Measurements from ENCODE around the gene PPP1R12C.
"Not testable (repeated sequence)": the region's sequence is repeated elsewhere in the genome, so short reads cannot be mapped to it uniquely, and the experiment has no call there.

PPP1R12C gene

DNA sequence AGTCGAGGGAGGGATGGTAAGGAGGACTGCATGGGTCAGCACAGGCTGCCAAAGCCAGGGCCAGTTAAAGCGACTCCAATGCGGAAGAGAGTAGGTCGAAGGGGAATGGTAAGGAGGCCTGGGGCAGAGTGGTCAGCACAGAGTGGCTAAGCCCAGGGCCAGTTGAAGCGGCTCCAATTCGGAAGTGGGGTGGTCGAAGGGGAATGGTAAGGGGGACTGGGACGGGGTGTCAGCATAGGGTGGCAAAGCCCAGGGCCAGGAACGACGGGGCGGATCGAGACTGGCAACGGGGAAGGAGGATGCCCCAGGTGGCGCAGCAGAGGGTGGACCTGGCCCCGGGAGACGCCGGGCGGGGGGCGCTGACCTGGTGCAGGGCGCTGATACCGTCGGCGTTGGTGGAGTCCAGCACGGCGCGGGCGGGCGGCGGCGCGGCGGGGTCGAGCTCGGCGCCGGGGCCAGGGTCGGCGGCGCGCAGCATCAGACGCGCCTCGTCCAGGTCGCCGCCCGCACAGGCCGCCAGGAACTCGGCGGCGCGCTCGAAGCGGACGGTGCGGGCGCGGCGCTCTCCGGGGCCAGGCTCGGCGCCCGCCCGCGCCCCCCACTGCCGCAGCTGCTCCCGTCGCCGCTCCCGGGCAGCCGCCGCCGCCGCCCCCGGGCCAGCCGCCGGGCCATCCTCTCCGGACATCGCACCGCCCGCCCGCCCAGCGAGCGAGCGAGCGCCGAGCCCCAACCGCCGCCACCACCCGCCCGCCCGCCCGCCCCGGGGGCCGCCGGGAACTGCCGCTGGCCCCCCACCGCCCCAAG is at the start of gene PPP1R12C:
PPP1R12C (minus strand) TSS at position 779 of the 804 bp plus-strand sequence; CDS start at position 685, 94 bp downstream.
- no peak for DNase-seq (ENCODE audit: low read depth)

DNA sequence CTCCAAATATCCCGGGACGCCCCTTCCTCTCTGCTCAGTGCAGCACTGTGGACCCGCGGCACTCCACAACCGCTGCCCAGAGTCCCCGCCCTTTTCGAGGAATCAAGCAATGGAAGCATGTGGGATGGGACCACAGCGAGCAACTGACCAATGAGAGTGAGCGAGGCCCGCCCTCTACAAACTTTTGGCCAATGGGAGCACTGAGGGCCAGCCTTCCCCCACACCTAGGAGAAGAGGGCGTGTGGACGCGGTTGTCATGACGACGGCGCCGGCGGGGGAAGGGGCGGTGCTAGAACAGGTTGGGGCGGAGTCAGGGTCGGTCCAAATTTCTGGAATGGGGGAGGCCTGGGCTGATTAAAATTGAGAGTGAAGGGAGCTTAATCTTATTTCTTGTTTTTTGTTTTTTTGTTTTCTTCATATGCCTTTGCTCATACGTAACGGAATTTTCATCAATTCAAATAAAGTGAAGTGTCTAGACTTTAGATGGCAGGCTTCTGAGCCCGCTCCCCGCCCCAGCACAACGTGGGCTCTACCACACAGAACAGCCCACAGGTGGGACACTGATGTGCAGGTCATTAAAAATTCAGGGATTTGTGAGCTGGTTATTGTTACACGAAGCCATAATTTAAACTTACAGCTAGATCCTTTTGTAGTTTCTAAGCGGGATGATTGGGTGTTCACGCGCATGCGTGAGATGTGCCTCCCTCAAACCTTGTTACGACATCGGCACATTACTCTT is 49.3 kb upstream of the PPP1R12C start, which contains the start of gene DNAAF3:
DNAAF3 (minus strand) TSS at position 84 of the 739 bp plus-strand sequence. CDS start 200 bp downstream, outside the sequence.
- DNase-seq (ENCODE audit: low read depth): peak; percentile 56

DNA sequence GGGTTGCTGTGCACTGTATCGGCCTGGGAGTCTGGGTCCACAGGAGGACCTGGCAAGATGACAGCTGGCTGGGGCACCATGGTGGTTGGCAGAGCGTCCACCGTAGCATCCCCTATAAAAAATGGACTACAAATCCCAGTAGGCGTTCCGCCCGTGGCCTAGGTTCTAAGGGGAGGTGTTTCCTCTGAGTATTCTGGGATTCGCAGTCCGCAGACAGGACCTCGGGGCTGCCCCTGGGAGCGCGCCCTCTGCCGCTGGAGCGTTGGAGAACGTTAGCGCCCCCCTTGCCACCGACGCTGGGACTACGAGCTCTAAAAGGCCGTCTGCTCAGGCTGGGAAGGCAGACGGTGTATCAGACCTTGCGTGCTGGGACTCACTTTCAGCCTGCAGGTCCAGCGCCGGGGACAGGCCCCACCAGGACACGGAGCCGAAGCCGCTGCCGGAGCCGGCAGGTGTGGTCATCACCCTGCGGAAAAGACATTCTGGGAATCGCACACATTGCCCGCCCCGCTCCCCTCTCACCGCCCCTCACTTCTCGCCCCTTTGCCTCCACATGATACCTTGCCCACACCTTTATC is 48.6 kb upstream of the PPP1R12C start:
- no peak for DNase-seq (ENCODE audit: low read depth)

DNA sequence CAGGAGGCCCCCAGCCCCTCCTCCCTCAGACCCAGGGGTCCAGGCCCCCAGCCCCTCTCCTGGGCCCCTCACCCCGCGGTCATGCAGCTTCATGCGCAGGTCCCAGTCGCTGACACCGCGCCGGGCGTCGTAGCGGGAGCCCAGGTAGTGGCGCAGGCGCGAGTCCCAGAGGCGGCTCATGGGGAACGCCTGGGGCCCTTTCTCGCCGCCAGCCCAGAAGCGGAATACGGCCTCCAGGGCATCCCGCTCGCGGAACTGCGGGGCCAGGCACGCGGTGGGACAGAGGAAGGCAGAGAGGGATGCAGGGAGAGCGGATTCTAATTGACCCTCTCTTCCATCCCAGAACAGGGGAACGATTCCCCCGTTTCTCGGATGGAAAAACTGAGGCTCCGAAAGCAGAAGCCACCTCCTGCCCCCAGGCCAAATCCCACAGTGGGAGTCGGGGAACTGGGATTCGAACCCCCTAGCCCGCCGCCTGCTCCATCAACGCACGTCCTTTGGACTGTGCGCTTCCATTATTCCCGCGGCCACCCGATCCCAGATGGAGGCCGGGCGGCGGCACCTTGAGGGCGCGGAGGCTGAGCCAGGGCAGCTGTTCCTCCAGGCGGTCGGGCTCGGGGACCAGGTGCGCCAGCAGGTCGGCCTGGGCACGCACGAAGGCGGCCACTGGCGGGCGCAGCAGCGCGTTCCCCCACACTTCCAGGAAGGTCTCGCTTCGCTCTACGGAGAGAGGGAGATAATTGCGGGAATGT is 44.3 kb upstream of the PPP1R12C start:
- DNase-seq (ENCODE audit: low read depth): no peak

DNA sequence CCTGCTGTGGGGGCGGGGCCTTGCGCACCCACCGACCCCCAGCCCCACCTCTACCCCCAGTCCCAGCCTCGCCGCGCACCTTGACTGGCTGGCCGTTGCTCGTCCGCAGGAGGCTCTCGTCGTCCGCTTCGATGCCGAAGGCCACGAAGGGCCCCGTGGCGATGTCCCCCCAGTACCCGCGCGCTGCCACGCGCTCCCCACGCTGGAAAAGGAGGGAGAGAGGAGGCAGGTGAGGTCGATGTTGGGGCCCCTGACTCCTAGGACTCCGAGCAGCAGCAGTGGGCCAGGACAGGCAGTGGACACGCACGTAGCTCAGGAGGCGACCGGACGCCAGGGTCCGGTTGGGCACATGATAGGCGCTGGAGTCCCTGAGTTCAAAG is 43.5 kb upstream of the PPP1R12C start:
- DNase-seq (ENCODE audit: low read depth): no peak

DNA sequence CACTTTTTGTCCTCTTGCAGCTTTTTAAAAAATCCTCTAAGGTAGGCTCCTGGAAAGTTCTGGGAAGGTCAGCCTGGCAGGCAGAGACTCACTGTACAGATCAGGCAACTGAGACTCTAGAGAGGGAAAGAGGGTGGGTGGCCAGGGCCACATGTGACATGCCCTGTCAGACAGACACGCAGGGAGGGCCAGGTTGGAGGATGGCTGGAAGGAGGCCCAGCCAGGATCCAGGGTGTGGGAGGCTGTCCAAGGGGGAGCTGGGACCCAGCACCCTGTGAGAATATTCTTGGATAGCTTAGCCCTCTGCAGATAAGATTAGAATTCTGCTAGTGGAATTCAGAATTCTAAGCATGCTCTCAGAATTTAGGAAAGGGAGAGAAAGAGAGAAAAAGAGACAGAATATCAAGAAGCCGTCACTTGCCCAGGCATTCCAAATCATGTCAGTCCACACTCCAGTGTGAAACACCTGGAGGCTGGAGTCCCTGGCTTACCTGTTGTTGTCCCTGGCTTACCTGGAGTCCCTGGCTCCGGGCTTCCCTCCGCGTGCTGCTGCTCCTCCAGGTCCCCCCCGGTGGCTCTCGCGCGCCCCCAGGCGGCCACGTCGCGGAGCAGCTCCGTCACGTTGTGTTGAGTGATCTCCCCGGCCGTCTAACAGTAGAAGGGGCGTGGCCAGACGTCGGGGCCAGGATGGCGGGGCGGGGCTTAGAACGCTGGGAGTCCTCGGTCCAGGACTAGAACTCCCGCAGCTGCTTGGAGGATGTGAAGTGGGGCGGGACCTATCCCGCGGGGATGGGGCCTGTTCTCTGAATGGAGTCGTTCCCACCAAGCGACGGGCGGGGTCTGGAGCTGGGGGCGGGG is 42.9 kb upstream of the PPP1R12C start:
- DNase-seq (ENCODE audit: low read depth): peak; percentile 76

DNA sequence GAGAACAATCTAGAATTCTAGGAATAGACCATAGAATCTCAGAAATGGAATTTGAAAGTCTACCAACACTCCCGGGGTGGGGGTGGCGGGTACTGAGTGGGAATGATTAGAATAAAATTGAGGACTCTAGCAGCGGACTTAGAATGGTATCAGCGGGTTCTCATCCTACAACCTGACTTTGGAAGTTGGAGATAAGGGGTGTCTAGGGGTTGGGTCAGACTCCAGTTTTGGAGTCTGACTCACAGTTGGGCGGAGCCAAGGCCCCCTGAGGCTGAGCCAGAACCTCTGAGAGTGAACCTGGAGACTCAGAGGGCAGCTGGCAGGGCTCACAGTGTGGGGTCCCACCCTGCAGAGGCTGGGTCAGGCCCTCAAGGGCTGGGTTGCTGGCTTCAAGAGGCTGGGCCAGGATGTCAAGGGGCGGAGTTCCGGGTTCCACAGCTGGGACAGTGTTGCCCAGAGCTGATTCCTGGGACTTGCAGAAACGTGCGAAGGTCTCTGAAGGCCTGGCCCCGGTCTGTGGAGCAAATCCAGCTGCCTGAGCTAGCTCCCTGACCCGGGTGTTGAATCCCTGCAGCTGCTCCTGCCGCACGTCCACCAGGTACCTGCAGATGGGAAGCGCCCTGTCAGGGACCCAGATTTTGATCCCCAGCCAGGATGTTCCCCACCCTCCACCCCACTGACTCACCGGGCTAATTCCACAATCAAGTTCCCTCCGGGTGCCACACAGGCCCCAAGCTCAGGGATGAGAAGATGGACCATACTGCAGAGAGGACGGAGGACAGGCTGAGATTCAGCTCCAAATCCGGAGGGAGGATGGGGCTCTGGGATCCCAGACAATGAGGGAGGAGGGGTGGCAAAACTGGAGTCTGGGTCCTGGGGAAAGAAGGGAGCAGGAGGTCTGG is 41.7 kb upstream of the PPP1R12C start:
- no peak for DNase-seq (ENCODE audit: low read depth)

DNA sequence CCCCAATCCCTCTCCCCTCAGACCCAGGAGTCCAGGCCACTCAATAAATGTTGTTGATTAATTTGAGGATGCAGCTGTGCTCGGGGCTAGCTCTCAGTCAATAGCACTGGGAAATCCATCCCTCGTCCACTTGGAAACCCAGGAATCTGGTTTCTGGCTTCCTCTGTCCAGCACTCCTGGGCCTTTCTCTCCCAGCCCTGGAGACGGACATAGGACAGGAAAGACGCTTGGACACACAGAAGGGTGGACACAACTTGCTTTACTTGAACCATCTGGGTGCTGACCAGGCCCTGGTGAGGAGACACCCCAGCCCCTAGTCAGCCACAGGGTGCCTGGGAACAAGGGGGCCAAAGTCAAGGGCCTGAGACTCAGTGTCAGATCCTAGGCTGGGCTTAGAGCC is 41.0 kb upstream of the PPP1R12C start:
- no peak for DNase-seq (ENCODE audit: low read depth)

DNA sequence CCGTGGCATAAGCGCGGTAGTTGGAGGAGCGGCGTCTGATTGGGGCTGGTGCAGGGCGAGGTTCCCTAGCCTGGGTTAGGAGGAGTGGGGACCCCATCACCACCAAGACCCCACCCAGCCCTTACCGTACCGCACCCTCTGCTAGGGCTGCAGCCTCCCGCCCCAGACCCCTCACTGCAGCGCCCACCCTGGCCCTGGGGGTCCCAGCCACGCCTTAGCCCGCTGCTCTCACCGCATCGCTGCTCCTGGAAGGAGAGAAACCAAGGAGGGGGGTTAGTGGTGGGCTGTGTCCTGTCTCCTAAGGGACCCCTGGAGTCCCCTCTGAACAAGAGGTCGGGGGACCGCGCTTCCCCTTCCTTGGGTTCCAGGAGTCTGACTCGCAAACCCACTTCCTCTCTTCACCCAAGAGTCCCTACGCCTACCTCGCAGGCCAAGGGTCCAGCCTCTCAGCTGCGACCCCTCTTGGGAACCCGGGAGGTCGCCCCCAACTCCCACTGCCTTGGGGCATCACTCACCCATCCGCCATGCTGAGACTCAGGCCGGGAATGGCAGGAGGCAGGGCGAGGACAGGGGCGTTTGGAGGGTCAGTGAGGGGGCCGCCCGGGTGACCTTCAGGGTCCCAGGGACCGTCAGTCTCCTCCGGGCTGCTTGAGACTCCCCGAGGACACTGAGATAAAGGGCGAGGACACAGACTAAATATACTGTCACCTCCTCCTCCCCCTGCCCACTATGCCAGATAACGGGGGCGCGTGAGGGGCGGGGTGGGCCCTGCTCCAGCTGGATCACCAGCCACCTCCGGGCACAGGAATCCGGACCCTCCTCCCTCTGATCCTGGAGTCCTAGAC is 39.8 kb upstream of the PPP1R12C start, which contains the start of gene TNNI3:
TNNI3 (minus strand) TSS at position 669 of the 845 bp plus-strand sequence; CDS start at position 526, 143 bp downstream.
- no peak for DNase-seq (ENCODE audit: low read depth)

DNA sequence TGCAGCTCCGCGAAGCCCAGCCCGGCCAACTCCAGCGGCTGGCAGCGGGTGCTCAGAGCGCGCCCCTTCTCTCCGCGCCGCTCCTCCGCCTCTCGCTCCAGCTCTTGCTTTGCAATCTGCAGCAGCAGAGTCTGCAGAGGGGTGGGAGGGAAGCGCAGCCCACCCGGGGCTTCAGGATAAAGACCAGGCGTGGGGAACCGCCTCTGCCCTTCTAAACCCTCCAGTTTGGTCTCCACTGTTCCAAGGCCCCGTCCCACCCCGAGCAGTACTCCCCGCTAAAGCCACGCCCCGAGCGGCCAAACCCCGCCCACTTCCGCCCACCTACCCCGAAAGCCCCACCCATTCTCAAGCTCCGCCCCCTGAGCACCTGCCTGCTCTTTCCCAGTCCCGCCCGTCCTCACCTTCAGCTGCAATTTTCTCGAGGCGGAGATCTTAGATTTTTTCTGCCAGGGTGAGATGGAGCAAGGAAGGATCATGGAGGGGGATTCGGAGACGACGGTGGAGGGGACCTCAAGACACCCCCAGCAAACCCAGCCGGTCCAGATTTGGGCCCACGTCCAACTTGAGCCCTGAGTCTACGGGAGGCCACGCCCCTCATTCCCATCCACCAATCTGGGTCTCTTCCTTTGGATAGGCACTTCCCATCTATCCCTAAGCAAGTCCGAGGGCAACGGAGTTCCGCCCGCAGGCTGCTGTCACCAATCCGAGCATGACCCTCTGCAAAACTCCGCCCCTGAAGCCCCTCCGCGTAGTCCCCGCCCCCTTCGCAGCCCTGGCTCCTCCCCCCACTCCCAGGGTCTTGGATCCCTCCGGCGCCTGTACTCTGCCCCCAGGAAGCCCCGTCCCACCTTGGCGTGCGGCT is 39.0 kb upstream of the PPP1R12C start:
- no peak for DNase-seq (ENCODE audit: low read depth)

DNA sequence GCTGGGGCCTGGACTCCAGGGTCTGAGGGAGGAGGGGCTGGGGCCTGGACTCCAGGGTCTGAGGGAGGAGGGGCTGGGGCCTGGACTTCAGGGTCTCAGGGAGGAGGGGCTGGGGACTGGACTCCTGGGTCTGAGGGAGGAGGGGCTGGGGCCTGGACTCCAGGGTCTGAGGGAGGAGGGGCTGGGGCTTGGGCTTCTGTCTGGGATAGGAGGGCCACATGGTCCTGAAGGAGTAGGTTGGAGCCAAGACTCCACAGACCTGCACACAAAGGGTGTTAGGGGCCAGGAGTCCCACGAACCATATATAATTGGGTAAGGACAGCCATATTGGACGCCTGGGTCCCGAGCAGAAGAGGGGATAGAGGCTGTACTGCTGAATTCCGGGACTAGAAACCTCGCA is 38.3 kb upstream of the PPP1R12C start:
- DNase-seq (ENCODE audit: low read depth): not testable (repeated sequence)

DNA sequence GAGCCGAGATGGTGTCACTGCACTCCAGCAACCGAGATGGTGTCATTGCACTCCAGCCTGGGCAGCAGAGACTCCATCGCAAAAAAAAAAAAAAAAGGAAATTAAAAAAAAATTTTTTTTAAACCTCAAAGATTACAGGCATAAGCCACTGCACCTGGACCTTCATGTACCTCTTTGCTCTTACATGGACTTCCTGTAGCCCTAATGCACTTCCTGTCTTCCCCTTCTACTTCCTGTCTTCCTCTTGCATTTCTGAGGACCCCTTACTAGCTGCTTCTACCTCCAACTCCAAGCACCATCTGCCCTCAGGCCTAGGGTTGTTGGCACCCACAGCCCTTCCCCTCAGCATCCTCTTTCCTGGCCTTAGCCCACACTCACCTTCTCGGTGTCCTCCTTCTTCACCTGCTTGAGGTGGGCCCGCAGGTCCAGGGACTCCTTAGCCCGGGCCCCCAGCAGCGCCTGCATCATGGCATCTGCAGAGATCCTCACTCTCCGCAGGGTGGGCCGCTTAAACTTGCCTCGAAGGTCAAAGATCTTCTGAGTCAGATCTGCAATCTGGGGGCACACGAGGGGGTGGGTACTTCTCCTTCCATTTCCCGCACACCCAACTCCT is 36.3 kb upstream of the PPP1R12C start:
- no peak for DNase-seq (ENCODE audit: low read depth)

DNA sequence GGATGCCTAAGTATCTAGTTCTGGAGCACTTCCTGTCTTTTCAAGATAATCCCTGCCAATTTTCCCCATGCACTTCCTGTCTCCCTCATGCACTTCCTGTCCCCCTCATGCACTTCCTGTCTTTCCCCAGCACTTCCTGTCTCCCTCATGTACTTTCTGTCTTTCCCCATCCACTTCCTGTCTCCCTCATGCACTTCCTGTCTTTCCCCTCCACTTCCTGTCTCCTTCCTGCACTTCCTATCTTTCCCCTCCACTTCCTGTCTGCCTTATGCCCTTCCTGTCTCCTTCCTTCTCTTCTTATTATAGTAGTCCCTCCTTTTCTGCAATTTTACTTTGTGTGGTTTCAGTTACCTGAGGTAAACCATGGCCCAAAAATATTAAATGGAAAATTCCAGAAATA is 34.6 kb upstream of the PPP1R12C start:
- no peak for DNase-seq (ENCODE audit: low read depth)

DNA sequence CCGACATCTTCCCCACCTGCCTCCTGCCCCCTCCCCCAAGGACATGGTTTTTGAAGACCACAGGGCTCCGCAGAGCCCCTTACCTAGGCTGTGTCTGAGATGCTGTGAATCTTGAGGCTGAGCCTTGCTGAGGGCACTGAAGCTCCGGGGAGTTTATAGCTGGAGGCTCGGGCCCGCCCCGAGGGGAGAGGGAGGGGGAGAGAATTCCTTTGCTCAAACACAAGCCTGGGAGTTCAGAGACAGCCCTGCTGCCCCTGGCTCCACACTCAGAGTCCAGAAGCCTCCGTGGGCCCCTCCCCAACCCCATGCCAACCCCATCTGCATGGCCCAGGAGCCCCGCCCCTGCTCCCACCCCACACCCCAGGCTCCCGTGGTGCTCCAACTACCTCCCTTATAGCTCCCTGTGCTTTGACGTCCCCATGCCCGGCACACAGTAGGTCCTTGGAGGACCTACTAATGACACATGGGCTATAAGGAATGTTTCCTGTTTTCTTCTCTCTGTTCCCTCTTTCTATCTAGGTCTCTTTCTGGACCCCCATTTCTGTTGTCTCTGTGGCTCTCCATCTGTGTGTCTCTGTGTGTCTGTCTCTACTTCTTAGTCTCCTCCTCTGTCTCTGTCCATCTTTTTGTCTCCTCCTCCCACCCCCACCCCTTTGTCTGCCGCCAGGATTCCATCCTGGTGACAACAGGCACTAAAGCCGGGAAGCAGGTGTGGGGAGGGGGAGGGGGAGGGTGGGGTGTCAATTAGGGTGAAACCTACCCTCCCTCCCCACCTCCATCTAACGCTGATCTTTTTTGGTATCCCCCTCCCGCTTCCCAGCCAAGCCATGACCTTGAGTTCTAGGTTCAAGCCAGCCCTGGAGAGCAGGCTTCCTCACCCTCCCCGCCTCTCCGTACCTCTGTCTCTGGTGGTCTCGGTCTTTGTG is 31.9 kb upstream of the PPP1R12C start, which contains the start of gene TNNT1:
TNNT1 (minus strand) TSS at position 129 of the 926 bp plus-strand sequence. CDS start 2,049 bp downstream, outside the sequence.
- no peak for DNase-seq (ENCODE audit: low read depth)

DNA sequence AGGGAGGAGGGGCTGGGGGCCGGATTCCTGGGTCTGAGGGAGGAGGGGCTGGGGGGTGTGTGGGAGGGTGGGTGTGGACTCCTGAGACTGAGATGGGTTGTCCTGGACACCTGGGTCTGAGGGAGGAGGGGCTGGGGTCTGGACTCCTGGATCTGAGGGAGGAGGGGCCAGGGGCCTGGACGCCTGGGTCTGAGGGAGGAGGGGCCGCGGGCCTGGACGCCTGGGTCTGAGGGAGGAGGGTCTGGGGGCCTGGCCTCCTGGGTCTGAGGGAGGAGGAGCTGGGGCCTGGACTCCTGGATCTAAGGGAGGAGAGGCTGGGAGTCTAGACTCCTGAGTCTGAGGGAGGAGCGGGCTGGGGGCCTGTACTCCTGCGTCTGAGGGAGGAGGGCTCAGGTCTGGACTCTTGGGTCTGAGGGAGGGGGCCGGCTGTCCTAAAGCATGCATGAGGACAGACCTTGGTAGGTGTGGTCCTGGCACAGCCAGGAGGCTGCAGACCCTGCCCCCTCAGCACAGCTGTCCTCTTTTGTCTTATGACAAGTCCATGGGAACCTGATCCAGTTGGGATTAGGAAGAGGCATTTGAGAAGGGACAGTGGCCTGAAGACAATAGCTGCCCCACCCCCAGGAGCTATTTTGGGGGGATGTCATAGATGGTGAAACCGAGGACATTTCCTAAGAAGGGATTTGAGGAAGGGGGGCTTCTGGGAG is 30.3 kb upstream of the PPP1R12C start:
- no peak for DNase-seq (ENCODE audit: low read depth)
